HG02884 (cell line): ENCODE data around the gene AP5M1.
"Not testable (repeated sequence)": the region's sequence is repeated elsewhere in the genome, so short reads cannot be mapped to it uniquely, and the experiment has no call there.

Experiments used
- ATAC-seq: cut with Tn5 transposase; IDR thresholded peaks from one replicate; pipeline ENCODE4 v1.9.1; 2021; ENCODE audit warnings: mild to moderate bottlenecking, moderate library complexity; ENCODE audit not compliant: unreplicated experiment

The AP5M1 gene

GRCh38 chr14:57290751-57291150 lies 22.0 kb downstream of the AP5M1 start:
- ATAC-seq = no peak

- no peak for ATAC-seq
Observed at GRCh38 chr14:57291692-57292647, 23.2 kb downstream of the AP5M1 start.

- ATAC-seq = no peak
Observed at GRCh38 chr14:57293866-57294837, 25.4 kb downstream of the AP5M1 start.

GRCh38 chr14:57295239-57295638 lies 26.5 kb downstream of the AP5M1 start:
- no peak for ATAC-seq

GRCh38 chr14:57297852-57298251 lies 29.1 kb downstream of the AP5M1 start:
- no peak for ATAC-seq

- no peak for ATAC-seq
Observed at GRCh38 chr14:57299511-57299910, 30.7 kb downstream of the AP5M1 start.

- no peak for ATAC-seq
Observed at GRCh38 chr14:57302883-57303282, 34.1 kb downstream of the AP5M1 start.

- no peak for ATAC-seq
Observed at GRCh38 chr14:57314396-57315089, 45.8 kb downstream of the AP5M1 start.

- peak; percentile 55 for ATAC-seq
Observed at GRCh38 chr14:57317248-57317833, 48.6 kb downstream of the AP5M1 start.

- ATAC-seq = no peak
Observed at GRCh38 chr14:57319636-57320192, 50.9 kb downstream of the AP5M1 start.

- ATAC-seq = no peak
Observed at GRCh38 chr14:57323721-57324120, 55.0 kb downstream of the AP5M1 start.

GRCh38 chr14:57326253-57326652 lies 57.5 kb downstream of the AP5M1 start:
- peak; percentile 84 for ATAC-seq

GRCh38 chr14:57329833-57330232 lies 61.1 kb downstream of the AP5M1 start:
- no peak for ATAC-seq

- ATAC-seq = not testable (repeated sequence)
Observed at GRCh38 chr14:57332475-57332874, 63.7 kb downstream of the AP5M1 start.

- not testable (repeated sequence) for ATAC-seq
Observed at GRCh38 chr14:57333726-57334125, 65.0 kb downstream of the AP5M1 start.

GRCh38 chr14:57343545-57344297 lies 75.0 kb downstream of the AP5M1 start:
- ATAC-seq = not testable (repeated sequence)

GRCh38 chr14:57345106-57345505 lies 76.3 kb downstream of the AP5M1 start:
- ATAC-seq = no peak

GRCh38 chr14:57346741-57347140 lies 78.0 kb downstream of the AP5M1 start:
- ATAC-seq = no peak
